ENCODE data around the gene MPP1. TPM values are rescaled to one million over a fixed set of nuclear protein-coding genes. Genes with fewer than 3 reads are reported as not detected.

MPP1 gene
- total RNA-seq, 1 experiment from 2014 or later: 11.6 TPM

GRCh38 chrX:154812341-154813101, 7.2 kb upstream of the MPP1 start:
- DNase-seq (ENCODE audit: low read depth): no peak

- no peak for DNase-seq (ENCODE audit: low read depth)
Measured at GRCh38 chrX:154809939-154810665, 4.8 kb upstream of the MPP1 start.

GRCh38 chrX:154806837-154807501, 1.7 kb upstream of the MPP1 start:
- DNase-seq (ENCODE audit: low read depth): no peak

GRCh38 chrX:154805696-154806091, 409 bp upstream of the MPP1 start:
- no peak for DNase-seq (ENCODE audit: low read depth)

GRCh38 chrX:154804261-154804956, 876 bp downstream of the MPP1 start:
- DNase-seq (ENCODE audit: low read depth): no peak

- DNase-seq (ENCODE audit: low read depth): no peak
Measured at GRCh38 chrX:154802947-154803346, 2.3 kb downstream of the MPP1 start.

- no peak for DNase-seq (ENCODE audit: low read depth)
Measured at GRCh38 chrX:154800478-154801210, 4.6 kb downstream of the MPP1 start.

- peak; percentile 51 for DNase-seq (ENCODE audit: low read depth)
Measured at GRCh38 chrX:154799556-154800348, 5.5 kb downstream of the MPP1 start.

GRCh38 chrX:154797006-154797405, 8.3 kb downstream of the MPP1 start:
- DNase-seq (ENCODE audit: low read depth): peak; percentile 26

- no peak for DNase-seq (ENCODE audit: low read depth)
Measured at GRCh38 chrX:154795016-154795415, 10.3 kb downstream of the MPP1 start.

- DNase-seq (ENCODE audit: low read depth): no peak
Measured at GRCh38 chrX:154793084-154793795, 12.0 kb downstream of the MPP1 start.

GRCh38 chrX:154791939-154792338, 13.3 kb downstream of the MPP1 start:
- no peak for DNase-seq (ENCODE audit: low read depth)

GRCh38 chrX:154791467-154791866, 13.8 kb downstream of the MPP1 start:
- no peak for DNase-seq (ENCODE audit: low read depth)

- no peak for DNase-seq (ENCODE audit: low read depth)
Measured at GRCh38 chrX:154785716-154786115, 19.6 kb downstream of the MPP1 start.

GRCh38 chrX:154784149-154784995, 20.9 kb downstream of the MPP1 start:
- no peak for DNase-seq (ENCODE audit: low read depth)

- DNase-seq (ENCODE audit: low read depth): no peak
Measured at GRCh38 chrX:154780968-154781367, 24.3 kb downstream of the MPP1 start.

- DNase-seq (ENCODE audit: low read depth): no peak
Measured at GRCh38 chrX:154779261-154779660, 26.0 kb downstream of the MPP1 start.

- no peak for DNase-seq (ENCODE audit: low read depth)
Measured at GRCh38 chrX:154776753-154777152, 28.5 kb downstream of the MPP1 start.
